ENCODE data around the gene NOS1. TPM values are rescaled to one million over a fixed set of nuclear protein-coding genes. Genes with fewer than 3 reads are reported as not detected.
"Not testable (repeated sequence)": the region's sequence is repeated elsewhere in the genome, so short reads cannot be mapped to it uniquely, and the experiment has no call there.

NOS1 gene
- total RNA-seq, 1 donor from 2014 or later: 0.80 TPM

GRCh38 chr12:117202033-117202432 lies 159.4 kb downstream of the NOS1 start:
- H3K4me3 Mint-ChIP-seq: no peak overlapping the region
- no peaks in the 10 kb centered on the region for H3K4me1 Mint-ChIP-seq
- H3K9me3 Mint-ChIP-seq: no peaks in the 10 kb centered on the region
- H3K27ac Mint-ChIP-seq: no peak overlapping the region
- no peaks in the 10 kb centered on the region for H3K36me3 Mint-ChIP-seq
- no peak for DNase-seq (ENCODE audit: low spot score in 2 of 2, unreplicated experiment in 2 of 2)
- TF ChIP-seq CTCF (IDR thresholded peaks at IDR 0.05; ENCODE audit: unreplicated experiment): no peak
- peaks cover 31% of the 10 kb centered on the region for H3K27me3 Mint-ChIP-seq (ENCODE audit: low read depth)

- peaks cover 29% of the 10 kb centered on the region for H3K27me3 Mint-ChIP-seq (ENCODE audit: low read depth)
- H3K36me3 Mint-ChIP-seq; H3K4me1 Mint-ChIP-seq; H3K27ac Mint-ChIP-seq; H3K9me3 Mint-ChIP-seq; H3K4me3 Mint-ChIP-seq; DNase-seq (ENCODE audit: low spot score in 2 of 2, unreplicated experiment in 2 of 2): not testable (repeated sequence)
Measured at GRCh38 chr12:117199956-117200744, 161.3 kb downstream of the NOS1 start.

GRCh38 chr12:117196334-117196733 lies 165.1 kb downstream of the NOS1 start:
- not testable (repeated sequence) for H3K27me3 Mint-ChIP-seq (ENCODE audit: low read depth); H3K36me3 Mint-ChIP-seq; H3K4me1 Mint-ChIP-seq; H3K27ac Mint-ChIP-seq; H3K4me3 Mint-ChIP-seq; H3K9me3 Mint-ChIP-seq; DNase-seq (ENCODE audit: low spot score in 2 of 2, unreplicated experiment in 2 of 2)

DNA sequence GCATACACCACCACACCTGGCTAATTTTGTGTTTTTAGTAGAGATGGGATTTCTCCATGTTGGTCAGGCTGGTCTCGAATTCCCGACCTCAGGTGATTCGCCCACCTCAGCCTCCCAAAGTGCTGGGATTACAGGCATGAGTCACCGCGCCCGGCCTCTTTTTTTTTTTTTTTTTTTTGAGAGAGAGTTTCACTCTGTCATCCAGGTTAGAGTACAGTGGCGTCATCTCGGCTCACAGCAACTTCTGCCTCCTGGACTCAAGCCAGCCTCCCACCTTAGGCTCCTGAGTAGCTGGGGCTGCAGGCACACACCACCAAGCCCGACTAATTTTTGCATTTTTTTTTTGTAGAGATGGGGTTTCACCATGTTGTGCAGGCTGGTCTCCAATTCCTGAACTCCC lies 166.4 kb downstream of the NOS1 start:
- H3K27me3 Mint-ChIP-seq (ENCODE audit: low read depth); H3K36me3 Mint-ChIP-seq; H3K4me1 Mint-ChIP-seq: not testable (repeated sequence)

GRCh38 chr12:117193903-117194302 lies 167.5 kb downstream of the NOS1 start:
- H3K9me3 Mint-ChIP-seq: no peaks in the 10 kb centered on the region
- no peak overlapping the region for H3K27ac Mint-ChIP-seq
- peaks cover 3% of the 10 kb centered on the region for H3K27me3 Mint-ChIP-seq (ENCODE audit: low read depth)
- no peak for TF ChIP-seq CTCF (IDR thresholded peaks at IDR 0.05; ENCODE audit: unreplicated experiment)
- H3K36me3 Mint-ChIP-seq: no peaks in the 10 kb centered on the region
- H3K4me3 Mint-ChIP-seq: no peak overlapping the region
- H3K4me1 Mint-ChIP-seq: peaks cover 9% of the 10 kb centered on the region
- no peak for DNase-seq (ENCODE audit: low spot score in 2 of 2, unreplicated experiment in 2 of 2)

More for the DNA sequence above, 166.4 kb downstream of the NOS1 start:
- not testable (repeated sequence) for H3K27ac Mint-ChIP-seq; H3K4me3 Mint-ChIP-seq; DNase-seq (ENCODE audit: low spot score in 2 of 2, unreplicated experiment in 2 of 2); H3K9me3 Mint-ChIP-seq

DNA sequence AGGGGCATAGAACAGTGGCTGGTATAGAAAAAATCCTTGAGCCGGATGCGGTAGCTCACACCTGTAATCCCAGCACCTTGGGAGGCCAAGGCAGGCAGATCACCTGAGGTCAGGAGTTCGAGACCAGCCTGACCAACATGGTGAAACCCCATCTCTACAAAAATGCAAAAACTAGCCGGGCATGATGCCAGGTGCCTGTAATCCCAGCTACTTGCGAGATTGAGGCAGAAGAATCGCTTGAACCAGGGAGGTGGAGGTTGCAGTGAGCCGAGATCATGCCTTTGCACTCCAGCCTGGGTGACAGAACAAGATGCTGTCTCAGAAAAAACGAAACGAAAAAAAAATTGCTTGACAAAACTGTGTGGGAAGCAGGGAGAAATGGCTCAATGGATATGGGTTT lies 168.8 kb downstream of the NOS1 start:
- DNase-seq (ENCODE audit: low spot score in 2 of 2, unreplicated experiment in 2 of 2): peak in 1 of 2 experiments; percentile 22
- H3K4me1 Mint-ChIP-seq: peaks cover 18% of the 10 kb centered on the region
- H3K36me3 Mint-ChIP-seq; H3K27ac Mint-ChIP-seq; H3K27me3 Mint-ChIP-seq (ENCODE audit: low read depth); H3K9me3 Mint-ChIP-seq; H3K4me3 Mint-ChIP-seq: not testable (repeated sequence)

- Mint-ChIP-seq H3K4me1 (peaks cover 22% of the 10 kb centered on the region), H3K27ac (no peak overlapping the region), H3K9me3 (no peaks in the 10 kb centered on the region), H3K36me3 (peaks cover 4% of the 10 kb centered on the region), H3K27me3 (ENCODE audit: low read depth) (peaks cover 3% of the 10 kb centered on the region), H3K4me3 (peak overlapping the region; percentile 5)
- TF ChIP-seq CTCF (IDR thresholded peaks at IDR 0.05; ENCODE audit: unreplicated experiment): no peak
- peak in 1 of 2 experiments; percentile 34 for DNase-seq (ENCODE audit: low spot score in 2 of 2, unreplicated experiment in 2 of 2)
Measured at GRCh38 chr12:117192057-117192456, 169.4 kb downstream of the NOS1 start.

Measured in mesothelial cell of epicardium (in vitro differentiated cells).